ENCODE measurements around the gene LYZL2. TPM values are rescaled to one million over a fixed set of nuclear protein-coding genes. Genes with fewer than 3 reads are reported as not detected.

LYZL2 gene
- total and polyA plus RNA-seq, 9 of the 15 experiments (the other 6 are each of a cell fraction or from before 2014, with no cell fraction given): not detected

- Histone ChIP-seq H3K9ac (ENCODE audit: insufficient read depth in 1 of 2, low read depth in 2 of 2, low read length in 2 of 2) (no peak overlapping the region), H3K4me2 (ENCODE audit: insufficient read depth, low read length) (no peak overlapping the region), H4K20me1 (replicated peaks; ENCODE audit: control insufficient read depth, insufficient read depth, low read length) (no peaks in the 10 kb centered on the region), H3K36me3 (ENCODE audit: control insufficient read depth, insufficient read depth, low read length) (no peaks in the 10 kb centered on the region), H3K9me3 (replicated peaks; ENCODE audit: control insufficient read depth, insufficient read depth, low read depth, low read length) (no peaks in the 10 kb centered on the region), H3K9me1 (ENCODE audit: control insufficient read depth, insufficient read depth, low read length) (no peaks in the 10 kb centered on the region), H3K27ac (ENCODE audit: extremely low read depth, low read depth, low read length) (no peak overlapping the region), H3K4me1 (replicated peaks in 1 of 2; ENCODE audit: control insufficient read depth in 2 of 2, insufficient read depth in 2 of 2, low read length in 2 of 2) (no peaks in the 10 kb centered on the region; a peak in 1 of 5 replicates), H3K79me2 (ENCODE audit: control insufficient read depth, insufficient read depth, low read length) (no peaks in the 10 kb centered on the region), H2AFZ (ENCODE audit: low read depth, low read length) (no peak overlapping the region), H3K4me3 (no peak overlapping the region), H3K27me3 (ENCODE audit: control insufficient read depth in 2 of 2, insufficient read depth in 2 of 2, low read length in 2 of 2) (peaks cover 9 to 33% of the 10 kb centered on the region in 2 experiments)
- ChIA-PET CTCF (ENCODE audit: low intra/inter-chr PET ratio) (interaction anchor here (0.6 kb wide), 1 partner anchor 84 kb away, joined by 3 read pairs; no protein-coding TSS in a partner anchor), POLR2A (interaction anchor here (0.6 to 0.7 kb wide), 2 partner anchors 384 to 1645 kb away, joined by 3 read pairs; no protein-coding TSS in a partner anchor)
- FAIRE-seq (no peak), DNase-seq (ENCODE audit: extremely low read depth in 1 of 4, low spot score in 3 of 4) (peak in 1 of 4 experiments; percentile 24), ATAC-seq (peak; percentile 54)
- intact Hi-C loops (cut with micrococcal nuclease) (no loop called here), in situ Hi-C loops (cut with MboI) (no loop called here)
- WGBS (ENCODE audit: insufficient coverage, low coverage, missing lambda C conversion rate): 7% methylated on average over 4 of the region's 4 CpGs
- no TSS peak for BruUV-seq (replicated peaks)
- TF ChIP-seq ATF3 (IDR thresholded peaks at IDR 0.05) (peak; percentile 56), ATF3 (CRISPR knock-in tag; conservative IDR thresholded peaks at IDR 0.05) (no peak), GABPA (tag; conservative IDR thresholded peaks at IDR 0.05; ENCODE audit: low read depth) (no peak), NFATC3 (IDR thresholded peaks at IDR 0.05) (no peak), BCOR (IDR thresholded peaks at IDR 0.05) (no peak), SIX5 (IDR thresholded peaks at IDR 0.05; ENCODE audit: borderline replicate concordance in 1 of 2, insufficient read depth in 1 of 2, low read depth in 1 of 2, low read length in 2 of 2) (no peak), MITF (IDR thresholded peaks at IDR 0.05) (no peak), JUND (IDR thresholded peaks at IDR 0.05; ENCODE audit: borderline replicate concordance, low read depth, low read length) (peak; percentile 63; the same call in 1 of the 2 replicates), JUND (tag; IDR thresholded peaks at IDR 0.05; ENCODE audit: borderline replicate concordance, low read depth, low read length) (peak; percentile 39; the same call in 1 of the 3 replicates), NCOA1 (IDR thresholded peaks at IDR 0.05; ENCODE audit: low read depth) (no peak), ZC3H4 (CRISPR knock-in tag; IDR thresholded peaks at IDR 0.05; ENCODE audit: borderline replicate concordance) (no peak), DEAF1 (CRISPR knock-in tag; IDR thresholded peaks at IDR 0.05) (no peak), FOSL1 (tag; conservative IDR thresholded peaks at IDR 0.05) (peak; percentile 83), NR2F6 (CRISPR knock-in tag; IDR thresholded peaks at IDR 0.05) (no peak), RFX7 (CRISPR knock-in tag; IDR thresholded peaks at IDR 0.05) (no peak), ETV5 (CRISPR knock-in tag; IDR thresholded peaks at IDR 0.05; ENCODE audit: low read depth) (no peak), ZNF398 (CRISPR knock-in tag; IDR thresholded peaks at IDR 0.05) (no peak), ARID2 (IDR thresholded peaks at IDR 0.05) (no peak)
Measured at GRCh38 chr10:30637881-30638467, 8.4 kb upstream of the LYZL2 start.
